NCI-H526 treated with DMSO at 0.1 percent for 48 hours (cell line): ENCODE data around the gene TRIM2.

Source experiments
- DNase-seq: peaks from one replicate; lab custom pipeline; 2025; lab: John Stamatoyannopoulos, UW

TRIM2 gene

GRCh38 chr4:153248641-153249198 lies 44.5 kb downstream of the TRIM2 start:
- peak; percentile 58 for DNase-seq

GRCh38 chr4:153249199-153250041 lies 45.2 kb downstream of the TRIM2 start:
- DNase-seq = peak; percentile 71

GRCh38 chr4:153252122-153252521 lies 47.9 kb downstream of the TRIM2 start:
- no peak for DNase-seq

GRCh38 chr4:153255233-153255632 lies 51.0 kb downstream of the TRIM2 start:
- DNase-seq = no peak

- no peak for DNase-seq
Observed at GRCh38 chr4:153257151-153257620, 52.9 kb downstream of the TRIM2 start.

GRCh38 chr4:153257991-153258390 lies 53.7 kb downstream of the TRIM2 start:
- DNase-seq = no peak

- no peak for DNase-seq
Observed at GRCh38 chr4:153258750-153259149, 54.5 kb downstream of the TRIM2 start.

GRCh38 chr4:153259661-153260060 lies 55.4 kb downstream of the TRIM2 start:
- DNase-seq = peak; percentile 34

- no peak for DNase-seq
Observed at GRCh38 chr4:153260132-153260531, 55.9 kb downstream of the TRIM2 start.

GRCh38 chr4:153260553-153261300 lies 56.5 kb downstream of the TRIM2 start:
- DNase-seq = no peak

- no peak for DNase-seq
Observed at GRCh38 chr4:153261461-153261860, 57.2 kb downstream of the TRIM2 start.

- DNase-seq = no peak
Observed at GRCh38 chr4:153261914-153262313, 57.7 kb downstream of the TRIM2 start.

- DNase-seq = no peak
Observed at GRCh38 chr4:153265306-153266047, 61.2 kb downstream of the TRIM2 start.

- no peak for DNase-seq
Observed at GRCh38 chr4:153266988-153267387, 62.7 kb downstream of the TRIM2 start.

GRCh38 chr4:153267890-153268289 lies 63.6 kb downstream of the TRIM2 start:
- DNase-seq = no peak

GRCh38 chr4:153268295-153268694 lies 64.1 kb downstream of the TRIM2 start:
- DNase-seq = no peak

- no peak for DNase-seq
Observed at GRCh38 chr4:153269218-153269990, 65.2 kb downstream of the TRIM2 start.

GRCh38 chr4:153270361-153270760 lies 66.1 kb downstream of the TRIM2 start:
- DNase-seq = no peak

- DNase-seq = no peak
Observed at GRCh38 chr4:153271820-153272219, 67.6 kb downstream of the TRIM2 start.

- DNase-seq = no peak
Observed at GRCh38 chr4:153273751-153274150, 69.5 kb downstream of the TRIM2 start.

- DNase-seq = no peak
Observed at GRCh38 chr4:153274967-153275366, 70.7 kb downstream of the TRIM2 start.
